D721Med (cell line): ENCODE results near the gene MANSC1.

Experiments used
- DNase-seq: peaks from one replicate; pipeline ENCODE4 v3.0.0; 2011; ENCODE audit warnings: low spot score; ENCODE audit not compliant: insufficient read length
- FAIRE-seq: peaks from 2 replicates; lab custom pipeline; 2011; peaks lifted over from hg19 to GRCh38; lab: Jason Lieb, UNC
- TF ChIP-seq, protein P1 (sequence below): IDR thresholded peaks from 2 replicates; pipeline ENCODE4 v1.5.1; 2012; ENCODE audit warnings: mild to moderate bottlenecking, control low read depth; ENCODE audit not compliant: insufficient read depth; ENCODE audit errors: missing control alignments

Gene MANSC1

DNA sequence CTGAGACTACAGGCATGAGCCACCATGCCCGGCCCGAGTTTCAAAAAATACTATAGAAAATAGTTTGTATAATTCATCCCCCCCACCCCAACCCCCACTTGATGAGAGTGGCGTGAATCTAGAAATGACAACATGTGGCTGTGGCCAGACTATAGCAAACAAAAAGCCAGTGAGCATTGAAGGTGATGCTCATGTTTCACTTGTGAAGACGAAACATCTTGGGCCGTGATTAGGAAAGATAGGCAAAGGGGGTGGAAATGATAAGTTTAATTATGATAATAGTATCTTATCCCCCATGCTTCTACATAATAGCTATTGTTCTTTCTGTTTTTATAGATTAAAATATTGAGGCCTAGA, 15.4 kb upstream of the MANSC1 start:
- TF ChIP-seq, protein P1, sequence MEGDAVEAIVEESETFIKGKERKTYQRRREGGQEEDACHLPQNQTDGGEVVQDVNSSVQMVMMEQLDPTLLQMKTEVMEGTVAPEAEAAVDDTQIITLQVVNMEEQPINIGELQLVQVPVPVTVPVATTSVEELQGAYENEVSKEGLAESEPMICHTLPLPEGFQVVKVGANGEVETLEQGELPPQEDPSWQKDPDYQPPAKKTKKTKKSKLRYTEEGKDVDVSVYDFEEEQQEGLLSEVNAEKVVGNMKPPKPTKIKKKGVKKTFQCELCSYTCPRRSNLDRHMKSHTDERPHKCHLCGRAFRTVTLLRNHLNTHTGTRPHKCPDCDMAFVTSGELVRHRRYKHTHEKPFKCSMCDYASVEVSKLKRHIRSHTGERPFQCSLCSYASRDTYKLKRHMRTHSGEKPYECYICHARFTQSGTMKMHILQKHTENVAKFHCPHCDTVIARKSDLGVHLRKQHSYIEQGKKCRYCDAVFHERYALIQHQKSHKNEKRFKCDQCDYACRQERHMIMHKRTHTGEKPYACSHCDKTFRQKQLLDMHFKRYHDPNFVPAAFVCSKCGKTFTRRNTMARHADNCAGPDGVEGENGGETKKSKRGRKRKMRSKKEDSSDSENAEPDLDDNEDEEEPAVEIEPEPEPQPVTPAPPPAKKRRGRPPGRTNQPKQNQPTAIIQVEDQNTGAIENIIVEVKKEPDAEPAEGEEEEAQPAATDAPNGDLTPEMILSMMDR: no peak
- no peak for DNase-seq
- FAIRE-seq: no peak

DNA sequence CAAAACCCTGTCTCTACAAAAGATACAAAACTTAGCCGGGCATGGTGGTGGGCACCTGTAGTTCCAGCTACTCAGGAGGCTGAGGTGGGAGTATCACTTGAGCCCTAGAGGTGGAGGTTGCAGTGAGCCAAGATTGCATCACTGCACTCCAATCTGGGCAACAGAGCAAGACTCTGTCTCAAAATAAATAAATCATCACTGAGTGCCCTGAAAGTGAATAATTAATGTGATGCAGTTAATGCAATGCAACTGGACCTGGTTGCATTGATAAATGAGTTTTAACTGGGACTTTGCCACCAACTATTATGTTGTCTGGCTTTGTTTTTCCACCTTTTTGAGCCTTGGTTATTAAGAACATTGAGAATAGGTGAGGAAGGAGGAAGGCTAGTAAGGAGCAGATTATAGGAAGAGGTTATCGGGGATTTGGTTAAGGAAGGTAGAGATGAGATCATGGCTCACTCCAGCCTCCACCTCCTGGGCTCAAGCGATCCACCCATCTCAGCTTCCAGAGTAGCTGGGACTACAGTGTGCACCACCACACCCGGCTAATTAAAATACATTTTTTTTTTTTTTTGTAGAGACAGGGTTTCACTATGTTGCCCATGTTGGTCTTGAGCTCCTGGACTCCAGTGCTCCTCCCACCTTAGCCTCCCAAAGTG, 14.9 kb upstream of the MANSC1 start:
- TF ChIP-seq, protein P1: no peak
- no peak for DNase-seq
- FAIRE-seq: no peak

DNA sequence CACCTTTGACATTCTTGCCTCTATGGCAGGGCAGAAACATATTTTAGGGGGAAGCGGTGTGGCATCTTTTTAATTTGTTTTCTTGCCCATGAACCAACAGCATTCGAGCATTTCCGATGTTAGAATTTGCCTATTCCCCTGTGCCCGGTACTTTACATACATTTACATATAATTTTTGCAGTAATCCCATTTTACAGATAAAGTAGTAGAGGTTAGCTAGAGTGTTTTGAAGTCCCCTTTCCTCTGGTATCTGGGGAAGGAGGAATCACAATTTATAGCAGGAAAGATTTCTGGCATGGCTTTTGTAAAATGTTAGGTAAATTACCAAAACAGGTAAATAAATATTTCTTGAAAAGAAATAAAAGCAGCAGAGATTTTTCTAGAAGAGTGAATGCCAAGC, 8.5 kb upstream of the MANSC1 start:
- TF ChIP-seq, protein P1: no peak
- FAIRE-seq: no peak
- DNase-seq: no peak

DNA sequence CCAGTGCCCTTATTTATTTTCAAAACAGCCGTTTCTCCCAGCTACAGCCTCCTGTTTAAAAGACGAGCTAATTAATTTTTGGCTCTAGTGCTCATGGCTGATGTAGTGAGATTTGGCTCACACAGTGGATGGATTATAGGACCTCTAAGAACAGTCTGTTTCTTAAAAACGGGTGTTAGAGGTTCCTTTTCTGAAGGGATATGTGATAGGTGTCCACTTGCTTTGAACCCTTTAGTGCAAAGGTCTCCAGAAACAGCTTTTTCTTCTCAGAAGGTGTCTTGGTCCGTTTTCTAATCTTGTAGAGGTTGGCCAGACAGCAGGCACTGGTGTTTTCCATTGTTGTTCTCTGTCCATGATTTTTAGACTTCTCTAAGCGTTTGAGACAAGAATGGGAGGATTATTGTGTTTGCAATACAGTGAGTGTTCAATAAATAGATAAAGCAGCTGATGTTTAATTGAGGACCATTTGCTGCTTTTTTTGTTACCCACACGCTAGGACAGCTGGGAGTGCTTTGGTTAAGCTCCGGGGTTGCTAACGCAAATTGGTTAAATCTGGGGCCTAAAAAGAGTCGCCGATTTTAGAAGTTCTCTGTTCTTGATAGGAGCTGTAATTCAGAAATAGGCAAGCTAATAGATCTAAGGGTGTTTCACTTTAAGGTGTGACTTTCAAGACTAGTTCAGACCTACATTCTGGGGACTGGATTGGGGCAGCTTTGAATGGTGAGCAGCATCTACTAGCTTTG, 7.8 kb upstream of the MANSC1 start:
- FAIRE-seq (no peak), DNase-seq (no peak)
- TF ChIP-seq, protein P1: no peak

DNA sequence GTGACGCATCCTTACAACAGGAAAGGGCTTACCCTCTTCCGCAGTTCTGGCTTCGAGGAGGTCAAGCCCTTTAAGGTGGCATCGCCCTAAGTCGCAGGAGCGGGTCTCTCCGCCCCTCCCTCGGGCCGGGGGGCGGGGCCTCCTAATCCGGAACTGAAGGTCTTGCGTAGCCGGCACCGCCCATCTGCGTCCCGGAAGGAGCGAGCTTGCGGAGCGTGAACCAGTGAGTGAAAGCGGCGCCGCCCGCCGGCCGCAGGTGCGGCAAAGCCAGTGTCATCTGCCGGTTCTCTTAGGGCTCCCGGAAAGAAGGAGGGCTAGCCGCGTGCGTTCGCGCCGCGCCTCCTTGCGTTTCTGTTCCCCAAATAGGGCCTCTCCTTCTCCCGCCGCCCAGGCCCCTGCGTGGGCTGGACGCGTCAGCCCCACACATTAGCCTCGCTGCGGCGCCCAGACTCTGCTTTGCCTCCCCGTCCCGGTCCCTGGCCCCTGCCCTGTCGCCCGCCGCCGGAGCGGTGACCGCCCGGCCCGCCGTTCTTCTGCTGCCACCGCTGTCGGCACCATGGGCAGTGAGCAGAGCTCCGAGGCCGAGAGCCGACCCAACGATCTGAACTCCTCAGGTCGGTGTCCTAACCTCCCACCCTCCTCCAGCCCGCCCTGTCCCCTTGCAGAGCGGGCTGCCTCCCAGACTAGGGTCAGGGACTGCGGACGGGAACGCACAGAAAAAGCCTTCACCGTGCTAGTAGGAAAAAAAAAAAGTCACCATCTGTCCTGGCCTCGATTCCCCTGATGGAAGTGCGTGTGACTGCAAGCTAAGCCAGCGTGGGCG, 7.1 kb upstream of the MANSC1 start, which contains the start of gene BORCS5:
BORCS5 (plus strand) TSS at position 183 of the 823 bp plus-strand sequence; CDS start at position 557, 374 bp downstream.
- TF ChIP-seq, protein P1: peak; percentile 16
- FAIRE-seq (no peak), DNase-seq (peak; percentile 57)

DNA sequence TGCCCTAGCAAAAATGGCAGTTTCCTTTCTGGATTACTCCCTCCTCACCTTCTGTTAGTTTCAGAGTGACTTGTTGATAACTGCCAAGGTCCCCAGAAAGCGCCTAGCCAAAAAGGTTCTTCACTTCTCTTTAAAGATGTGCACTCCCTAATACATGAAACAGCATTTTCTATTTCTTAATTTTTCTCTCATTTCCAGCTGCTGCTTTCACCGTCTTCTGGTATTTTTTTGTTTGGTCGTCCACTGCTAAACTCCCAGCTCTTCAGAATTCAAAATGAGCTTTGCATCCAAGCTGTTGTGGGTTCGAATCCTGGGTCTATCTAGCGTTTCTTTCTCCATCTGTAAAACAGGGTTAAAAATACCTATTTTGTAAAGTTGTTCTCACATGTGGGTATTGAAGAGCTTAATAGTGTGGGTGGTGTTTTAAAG, 6.4 kb upstream of the MANSC1 start:
- FAIRE-seq (no peak), DNase-seq (no peak)
- TF ChIP-seq, protein P1: no peak
